Right hindlimb (tissue), 1 donor: ENCODE measurements around the gene TPPP3.
A peak's percentile ranks its signal among the peaks of the same experiment; 100 is the strongest.

Experiments used
- DNase-seq: peaks from one replicate; pipeline ENCODE4 v3.0.0-alpha.2; 2018

The TPPP3 gene

DNA sequence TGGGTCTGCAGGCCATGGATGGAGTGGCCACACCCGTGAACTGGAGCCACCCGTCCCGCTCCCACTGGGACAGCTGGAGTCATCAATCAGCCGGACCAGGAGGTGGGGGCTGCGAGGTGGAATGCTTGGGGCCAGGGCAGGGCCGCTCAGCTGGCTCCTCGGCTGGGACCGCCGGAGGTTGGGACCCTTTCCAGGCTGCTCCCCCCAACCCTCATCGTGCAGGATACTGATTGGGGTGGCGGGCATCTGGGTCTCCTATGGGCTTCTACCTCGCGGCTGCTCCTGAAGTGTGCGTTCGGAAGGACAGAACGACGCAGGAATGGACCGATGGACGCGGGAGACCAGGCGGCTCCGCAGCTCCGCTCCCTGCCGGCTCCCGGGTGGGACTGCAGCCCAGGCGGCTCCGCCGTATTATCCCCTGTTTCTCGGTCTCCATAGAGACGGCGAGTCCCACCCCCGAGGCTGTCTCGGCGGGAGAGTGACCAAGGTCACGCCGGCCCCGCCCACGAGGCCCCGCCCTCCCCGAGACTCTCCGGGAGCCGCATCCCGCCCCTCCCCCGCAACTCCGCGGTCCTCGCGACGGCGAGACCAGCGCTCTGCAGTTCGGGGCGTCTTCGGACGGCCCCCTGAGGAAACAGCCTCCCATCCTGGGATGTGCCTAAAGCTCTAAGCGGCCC lies at the start of gene TPPP3:
Gene TPPP3, minus strand, starts transcription at position 388 of the 677 bp plus-strand sequence. CDS start 2,387 bp downstream, outside the sequence.
- peak; percentile 94 for DNase-seq

DNA sequence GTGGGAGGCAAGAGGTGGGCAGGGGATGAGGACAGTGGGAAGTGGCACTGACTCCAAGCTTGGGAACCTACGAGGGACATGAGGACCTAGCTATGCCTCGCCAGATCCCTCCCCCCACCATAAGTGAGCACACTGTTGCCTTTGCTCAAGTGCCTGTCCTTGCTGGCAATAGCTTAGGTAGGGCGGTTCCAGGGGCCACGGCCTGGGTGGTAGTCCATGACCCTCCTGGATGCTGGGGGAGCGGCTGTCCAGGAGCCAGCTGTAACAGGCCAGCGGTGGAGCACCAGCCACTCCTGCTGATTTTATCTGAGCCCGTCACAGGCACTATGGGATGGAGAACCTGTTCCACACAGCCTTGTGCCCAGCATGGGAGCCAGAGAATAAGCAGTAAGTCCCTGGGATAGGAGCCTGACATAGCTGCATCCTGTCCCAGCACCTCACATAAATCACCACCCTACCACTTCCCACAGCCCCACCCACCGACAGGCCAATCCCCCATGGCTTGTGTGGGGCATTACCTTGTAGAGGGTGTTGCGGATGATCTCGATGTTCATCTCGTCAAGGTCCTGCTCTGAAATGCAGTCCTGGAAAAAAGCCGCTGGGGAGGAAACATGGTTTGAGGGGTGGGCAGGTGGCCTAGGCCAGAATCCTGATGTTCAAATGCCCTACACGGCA lies 49.4 kb upstream of the TPPP3 start:
- no peak for DNase-seq

- peak; percentile 50 for DNase-seq
Measured at GRCh38 chr16:67441907-67442306, 48.6 kb upstream of the TPPP3 start.

GRCh38 chr16:67441271-67441753 lies 48.0 kb upstream of the TPPP3 start:
- peak; percentile 80 for DNase-seq

- no peak for DNase-seq
Measured at GRCh38 chr16:67438824-67439393, 45.6 kb upstream of the TPPP3 start.

DNA sequence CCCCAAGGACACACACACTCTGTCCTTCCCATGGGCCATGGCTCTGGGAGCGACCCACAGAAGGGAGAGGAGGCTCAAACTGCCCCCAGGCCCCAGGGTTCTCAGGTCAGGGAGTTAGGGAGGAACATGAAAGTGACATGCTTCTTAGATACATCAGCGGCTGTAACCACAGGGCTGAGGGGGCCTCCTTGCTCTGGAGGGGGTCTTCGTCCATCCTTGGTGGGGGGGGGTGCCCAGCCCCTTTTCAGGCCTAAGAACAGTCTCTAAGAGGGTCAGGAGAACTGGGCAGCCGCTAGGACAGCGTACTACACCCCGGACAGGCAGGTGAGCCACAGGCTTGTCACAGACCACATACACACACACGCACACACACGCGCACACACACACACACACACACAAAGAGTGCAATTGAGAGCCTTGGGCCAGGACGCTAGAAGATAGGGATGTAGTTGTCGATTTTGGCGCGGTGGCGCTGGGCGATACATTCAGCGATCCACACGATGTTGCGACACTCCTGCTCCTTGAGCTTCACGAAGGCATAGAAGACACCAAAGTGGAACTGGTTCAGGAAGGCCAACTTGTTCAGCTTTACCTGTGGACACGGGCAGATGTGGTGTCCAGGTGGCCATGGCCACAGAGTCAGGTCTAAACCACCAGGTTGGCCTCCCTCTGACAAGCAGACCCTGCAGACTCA lies 44.9 kb upstream of the TPPP3 start:
- DNase-seq = no peak

- no peak for DNase-seq
Measured at GRCh38 chr16:67437513-67437912, 44.2 kb upstream of the TPPP3 start.

- no peak for DNase-seq
Measured at GRCh38 chr16:67436640-67437193, 43.4 kb upstream of the TPPP3 start.

GRCh38 chr16:67435758-67436164 lies 42.5 kb upstream of the TPPP3 start:
- DNase-seq = no peak

DNA sequence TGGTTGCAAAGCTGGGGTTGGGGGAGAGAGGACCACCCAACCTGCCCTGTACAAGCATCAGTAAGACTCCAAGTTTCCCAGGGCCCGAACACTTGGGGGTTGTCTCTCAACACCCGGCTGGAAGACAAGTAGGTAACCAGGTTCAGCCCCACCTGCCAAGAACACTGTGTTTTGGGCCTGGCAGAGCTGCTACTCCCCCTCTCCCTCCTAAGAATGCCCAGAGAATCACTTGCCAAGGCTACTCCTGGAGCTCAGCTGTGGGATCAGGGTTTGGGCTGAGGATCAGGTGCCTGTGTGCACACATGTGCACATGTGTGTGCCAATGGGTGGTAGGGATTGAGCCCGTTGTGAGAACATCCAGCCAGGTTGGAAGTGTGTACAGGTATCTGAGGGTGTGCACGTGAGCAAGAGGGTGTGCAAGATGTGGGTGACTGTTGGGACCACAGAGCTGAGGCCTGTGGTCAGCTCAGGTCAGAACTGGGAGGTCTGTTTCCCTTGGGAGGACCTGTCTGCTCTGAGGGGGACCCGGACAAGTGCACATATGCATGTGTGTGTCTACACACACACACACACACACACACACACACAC lies 39.9 kb upstream of the TPPP3 start:
- DNase-seq = no peak

GRCh38 chr16:67432506-67432890 lies 39.2 kb upstream of the TPPP3 start:
- no peak for DNase-seq

- no peak for DNase-seq
Measured at GRCh38 chr16:67431775-67432505, 38.6 kb upstream of the TPPP3 start.

- DNase-seq = peak; percentile 74
Measured at GRCh38 chr16:67430977-67431774, 37.9 kb upstream of the TPPP3 start, which contains the start of gene HSD11B2. TSS of gene HSD11B2 (plus strand) at chr16:67431121. CDS start at chr16:67431249, 128 bp downstream.

- no peak for DNase-seq
Measured at GRCh38 chr16:67430504-67430976, 37.2 kb upstream of the TPPP3 start.

- no peak for DNase-seq
Measured at GRCh38 chr16:67429799-67430503, 36.7 kb upstream of the TPPP3 start.

DNA sequence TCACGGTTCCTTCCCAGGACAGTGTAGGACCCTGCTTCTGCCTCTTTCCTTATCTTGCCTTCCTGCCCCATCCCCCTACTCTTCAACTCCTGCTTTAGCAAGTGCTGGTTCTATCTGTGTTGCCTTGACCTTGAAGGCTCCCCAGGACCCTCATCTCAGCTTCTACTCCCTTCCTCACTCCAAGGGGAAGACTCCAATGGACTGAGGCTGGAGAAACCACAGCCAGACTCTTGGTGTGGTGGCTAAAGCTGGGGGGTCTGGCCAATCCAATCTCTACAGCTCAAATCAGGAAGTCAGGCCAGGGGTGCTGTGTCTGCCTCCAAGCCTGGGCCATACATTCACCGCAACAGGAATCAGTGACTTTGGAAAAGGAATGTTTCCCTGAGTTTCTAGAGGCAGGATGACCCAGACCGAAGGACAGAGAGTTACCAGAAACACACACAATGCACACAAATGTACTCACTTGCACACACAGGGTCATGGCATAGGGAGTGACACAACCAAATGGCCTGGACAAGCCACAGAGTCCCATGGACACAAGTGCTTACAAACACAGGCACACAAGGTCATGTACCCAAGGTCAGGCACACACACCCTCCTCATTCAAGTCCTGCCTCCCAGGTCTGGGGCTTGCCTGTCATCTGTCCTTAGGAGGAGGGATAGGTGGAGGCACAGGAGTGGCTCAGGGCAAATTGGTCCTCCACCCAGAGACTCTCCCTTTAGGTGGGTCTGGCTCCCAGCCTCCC lies 35.9 kb upstream of the TPPP3 start:
- no peak for DNase-seq

- DNase-seq = peak; percentile 68
Measured at GRCh38 chr16:67428146-67428731, 34.9 kb upstream of the TPPP3 start.

DNA sequence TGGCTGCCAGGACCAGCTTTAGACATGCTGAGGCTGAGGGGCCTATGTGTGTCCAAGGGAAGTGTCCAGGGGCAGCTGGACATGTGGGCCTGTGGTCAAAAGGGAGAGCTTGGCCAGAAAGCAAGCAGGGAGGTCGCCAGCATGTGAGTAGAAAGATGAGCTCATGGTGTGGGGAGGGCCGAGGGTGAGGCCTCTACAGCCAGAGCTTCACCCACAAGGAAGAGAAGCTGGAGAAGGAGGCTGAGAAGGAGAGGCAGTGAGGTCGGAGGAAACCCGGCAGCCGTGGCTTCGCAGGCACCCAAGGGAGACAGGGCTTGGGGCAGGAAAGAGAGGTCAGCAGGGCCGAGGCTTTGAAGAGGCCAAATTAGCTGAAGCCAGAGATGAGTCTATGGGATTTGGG lies 33.7 kb upstream of the TPPP3 start:
- DNase-seq = no peak

GRCh38 chr16:67426022-67426421 lies 32.7 kb upstream of the TPPP3 start:
- DNase-seq = no peak
